Kidney tubule cell (primary cell): ENCODE results near the gene LIPH.
"Not testable (repeated sequence)": the region's sequence is repeated elsewhere in the genome, so short reads cannot be mapped to it uniquely, and the experiment has no call there.

ENCODE experiments used
- DNase-seq: peaks from one replicate; pipeline ENCODE4 v3.0.0-alpha.2; 2018; ENCODE audit warnings: low spot score

The LIPH gene

DNA sequence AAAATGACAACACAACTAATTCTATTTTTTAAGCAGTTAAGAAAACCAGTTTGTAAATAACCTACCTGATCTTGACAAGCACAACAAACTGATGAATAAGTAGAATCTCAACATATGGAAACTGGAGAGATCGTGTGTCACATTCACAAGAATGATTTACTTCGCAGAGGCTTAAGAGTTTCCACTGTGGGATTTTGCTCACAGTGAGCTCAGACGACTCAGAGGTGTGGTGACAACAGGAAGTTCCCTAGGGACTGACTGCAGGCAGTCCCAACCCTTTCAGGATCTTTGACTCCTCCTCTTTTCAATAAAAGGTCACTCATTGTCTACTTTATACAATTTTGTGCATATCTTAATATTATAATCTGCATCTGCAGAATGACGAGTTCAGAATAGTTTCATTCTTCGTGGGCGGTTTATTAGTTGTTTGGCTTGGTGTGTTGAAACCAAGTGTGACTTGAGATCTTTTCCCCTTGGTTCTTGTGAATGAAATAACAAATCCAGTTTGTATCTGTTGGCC is at the start of gene LIPH:
TSS of gene LIPH (minus strand) at position 231 of the 520 bp plus-strand sequence. CDS start at position 114, 117 bp downstream.
- DNase-seq = peak; percentile 82

DNA sequence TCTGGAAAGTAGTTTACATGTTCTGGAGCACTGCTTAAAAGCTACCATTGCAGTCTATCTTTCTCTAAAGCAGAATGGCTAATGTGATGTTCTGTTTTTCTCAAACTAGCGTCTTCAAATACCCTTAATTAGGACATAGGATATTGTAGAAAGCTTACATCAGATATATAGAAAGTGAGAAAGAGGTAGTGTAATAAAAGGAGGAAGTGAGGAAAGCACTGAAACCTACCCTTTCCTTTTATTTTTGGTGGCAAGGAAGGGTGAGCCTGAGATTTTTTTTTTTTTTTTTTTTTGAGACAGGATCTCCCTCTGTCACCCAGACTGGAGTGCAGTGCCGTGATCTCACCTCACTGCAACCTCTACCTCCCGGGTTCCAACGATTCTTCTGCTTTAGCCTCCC is 43.1 kb upstream of the LIPH start:
- DNase-seq = no peak

- no peak for DNase-seq
Measured at GRCh38 chr3:185594073-185594472, 41.7 kb upstream of the LIPH start.

GRCh38 chr3:185586686-185587039 is 34.3 kb upstream of the LIPH start:
- no peak for DNase-seq

DNA sequence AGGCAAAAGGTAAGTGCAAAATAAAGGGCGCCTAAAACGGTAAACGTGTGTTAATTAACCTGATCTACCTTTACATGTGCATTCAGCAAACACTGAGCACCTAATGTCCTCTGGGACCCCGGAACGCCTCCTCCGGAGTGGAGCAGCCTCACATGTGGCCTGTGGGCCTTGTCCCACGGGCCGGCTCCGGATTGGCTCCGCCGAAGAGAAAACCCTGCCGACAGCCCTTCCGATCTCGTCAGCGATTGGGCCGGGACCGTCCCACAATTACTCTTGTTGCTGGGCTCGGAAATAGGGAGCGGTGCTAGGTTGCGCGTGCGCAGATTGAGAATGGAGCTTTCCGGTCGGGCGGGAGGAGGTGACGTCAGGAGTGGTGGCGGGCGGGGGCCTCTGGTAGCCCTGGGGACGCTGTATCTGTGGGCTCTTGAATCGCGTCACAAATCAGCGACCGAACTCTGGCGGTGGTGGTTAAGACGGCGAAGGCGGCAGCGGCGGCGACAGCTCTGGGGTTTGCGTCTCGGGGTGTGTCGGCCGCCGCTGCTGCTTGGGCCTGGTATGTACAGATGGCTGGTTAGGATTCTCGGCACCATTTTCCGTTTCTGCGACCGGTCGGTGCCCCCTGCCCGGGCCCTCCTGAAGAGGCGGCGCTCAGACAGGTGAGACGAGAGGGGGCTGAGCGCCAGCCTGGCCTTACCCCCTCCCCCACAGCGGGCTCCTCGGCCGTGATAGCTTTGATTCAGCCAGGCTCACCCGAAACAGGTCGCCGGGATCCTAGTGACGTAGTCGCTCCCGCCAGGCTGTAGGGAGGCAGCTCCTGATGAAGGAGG is 33.7 kb upstream of the LIPH start, which contains the start of gene SENP2:
TSS of gene SENP2 (plus strand) at position 437 of the 827 bp plus-strand sequence. CDS start at position 556, 119 bp downstream.
- DNase-seq = peak; percentile 99

- DNase-seq = peak; percentile 10
Measured at GRCh38 chr3:185585518-185585858, 33.1 kb upstream of the LIPH start.

- peak; percentile 11 for DNase-seq
Measured at GRCh38 chr3:185584686-185585085, 32.3 kb upstream of the LIPH start.

DNA sequence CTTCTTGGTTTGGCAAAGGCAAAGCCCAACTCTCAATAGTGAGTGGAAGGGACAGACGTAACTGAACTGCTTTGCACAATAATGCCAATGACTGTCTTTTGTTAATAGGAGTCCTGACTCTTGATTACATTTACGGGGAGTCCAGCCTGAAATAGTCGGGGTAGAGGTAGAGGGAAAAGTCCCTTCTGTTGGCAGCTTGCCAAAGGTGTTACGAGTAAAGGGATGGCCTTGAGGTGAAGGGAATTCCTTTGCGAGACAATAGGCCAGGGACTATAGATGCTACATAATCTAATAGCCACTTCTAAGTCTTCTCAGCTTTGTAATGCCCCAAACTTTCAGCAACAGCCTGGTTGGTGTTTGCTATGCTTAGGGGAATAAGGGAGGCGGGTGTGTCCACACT is 31.5 kb upstream of the LIPH start:
- DNase-seq = no peak

- DNase-seq = no peak
Measured at GRCh38 chr3:185582871-185583270, 30.5 kb upstream of the LIPH start.

- DNase-seq = no peak
Measured at GRCh38 chr3:185582236-185582635, 29.8 kb upstream of the LIPH start.

DNA sequence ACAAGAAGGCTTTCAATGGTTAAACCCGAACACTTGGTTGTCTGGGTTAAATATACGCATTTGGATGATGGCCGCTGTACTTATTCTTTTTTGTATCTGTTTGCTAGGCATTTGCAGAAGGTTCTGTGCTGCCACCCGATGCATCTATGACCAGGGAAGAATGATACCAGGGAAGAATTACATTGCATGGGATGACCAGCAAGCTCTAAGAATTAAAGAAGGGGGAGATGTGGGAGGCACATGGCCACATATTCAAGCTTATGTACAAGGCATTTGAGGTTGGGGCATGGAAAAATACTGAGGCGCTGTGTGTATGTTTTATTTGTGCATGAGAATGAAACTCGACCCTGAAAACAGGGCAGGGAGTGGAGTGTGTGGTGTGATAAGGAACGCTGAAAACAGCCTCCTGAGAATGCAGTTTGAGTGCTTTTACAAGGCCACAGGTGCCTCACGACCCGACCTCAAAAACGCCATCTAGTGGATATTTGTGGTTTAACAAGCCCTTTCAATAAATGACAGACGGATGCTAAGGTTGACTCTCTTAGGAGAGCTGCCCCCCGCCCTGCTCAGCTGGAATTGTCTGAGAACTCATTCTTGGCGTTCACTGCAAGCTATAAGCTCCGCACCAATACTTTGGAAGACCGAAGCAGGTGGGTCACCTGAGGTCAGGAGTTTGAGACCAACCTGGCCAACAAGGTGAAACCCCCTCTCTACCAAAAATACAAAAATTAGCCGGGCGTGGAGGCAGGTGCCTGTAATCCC is 22.9 kb upstream of the LIPH start:
- peak; percentile 71 for DNase-seq

- DNase-seq = no peak
Measured at GRCh38 chr3:185572183-185572582, 19.8 kb upstream of the LIPH start.

DNA sequence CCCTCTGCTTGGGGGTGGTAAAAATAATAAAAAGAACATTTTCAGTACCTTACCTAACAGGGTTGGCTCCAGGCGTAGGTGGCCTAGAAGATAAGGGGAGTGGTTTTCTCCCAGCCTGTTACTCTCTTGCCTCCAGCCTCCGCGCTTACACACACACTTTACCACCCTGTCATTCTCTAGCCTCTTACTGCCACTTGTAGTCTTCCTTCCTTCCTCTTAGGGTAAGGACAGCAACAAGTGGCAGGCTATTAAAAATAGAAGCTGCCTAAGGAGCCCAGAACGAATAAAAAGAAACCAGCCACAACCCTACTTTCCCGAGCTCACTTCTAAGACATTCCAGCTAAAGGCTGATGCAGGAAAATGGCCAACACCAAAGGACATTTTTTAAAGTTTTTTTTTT is 9.6 kb upstream of the LIPH start:
- DNase-seq = no peak

GRCh38 chr3:185561374-185561943 is 9.1 kb upstream of the LIPH start:
- peak; percentile 29 for DNase-seq

DNA sequence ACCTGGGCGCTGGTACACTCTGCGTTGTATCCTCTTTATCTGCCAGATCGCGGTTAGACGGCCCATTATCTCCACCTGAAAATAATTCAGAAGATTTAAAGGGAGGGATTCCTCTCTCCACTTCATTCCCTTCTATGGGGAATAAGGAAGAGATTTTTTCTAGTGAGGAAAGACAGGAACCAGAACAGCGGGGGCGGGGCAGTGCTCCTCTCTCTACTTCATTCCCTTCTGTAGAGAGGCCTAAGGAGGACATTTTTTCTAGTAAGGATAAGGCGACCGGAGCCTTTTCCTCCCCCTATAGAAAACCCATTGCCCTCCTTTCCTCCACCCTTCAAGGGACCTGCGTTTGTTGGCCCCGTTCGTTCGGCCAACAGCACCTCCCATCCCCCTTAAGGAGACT is 8.3 kb upstream of the LIPH start:
- DNase-seq = no peak

- DNase-seq = no peak
Measured at GRCh38 chr3:185559706-185560090, 7.3 kb upstream of the LIPH start.

GRCh38 chr3:185558395-185558794 is 6.0 kb upstream of the LIPH start:
- peak; percentile 86 for DNase-seq

DNA sequence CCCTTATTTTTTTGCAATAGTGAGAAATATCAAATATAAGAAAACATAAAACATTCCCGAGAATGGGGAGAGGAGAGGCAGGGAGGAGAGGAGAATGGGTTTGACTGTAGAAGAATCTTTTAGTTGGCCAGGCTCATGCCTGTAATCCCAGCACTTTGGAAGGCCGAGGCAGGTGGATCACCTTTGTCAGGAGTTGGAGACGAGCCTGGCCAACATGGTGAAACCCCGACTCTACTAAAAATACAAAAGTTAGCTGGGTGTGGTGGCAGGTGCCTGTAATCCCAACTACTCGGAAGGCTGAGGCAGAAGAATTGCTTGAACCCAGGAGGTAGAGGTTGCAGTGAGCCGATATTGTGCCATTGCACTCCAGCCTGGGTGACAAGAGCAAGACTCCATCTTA is 4.3 kb upstream of the LIPH start:
- not testable (repeated sequence) for DNase-seq

GRCh38 chr3:185555860-185556347 is 3.5 kb upstream of the LIPH start:
- DNase-seq = no peak

GRCh38 chr3:185555101-185555501 is 2.7 kb upstream of the LIPH start:
- no peak for DNase-seq

DNA sequence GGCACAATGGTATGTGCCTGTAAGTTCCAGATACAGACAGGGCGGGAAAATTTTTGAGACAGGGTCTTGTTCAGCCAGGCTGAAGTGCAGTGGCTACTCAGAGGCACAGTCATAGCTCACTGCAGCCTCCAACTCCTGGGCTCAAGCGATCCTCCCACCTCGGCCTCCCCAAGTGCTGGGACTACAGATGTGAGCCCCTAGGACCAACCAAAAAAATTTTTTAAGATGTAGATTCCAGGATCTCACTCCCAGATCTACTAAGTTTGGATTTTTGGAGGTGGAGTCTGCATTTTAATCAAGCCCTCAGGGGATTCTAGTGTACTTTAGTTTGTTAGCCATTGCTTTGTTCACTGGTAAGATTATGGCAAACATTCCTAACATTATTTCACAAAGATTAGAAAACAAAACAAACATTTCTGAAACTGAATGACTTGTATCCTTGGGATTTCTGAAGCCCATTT is 2.7 kb downstream of the LIPH start:
- DNase-seq = peak; percentile 14

DNA sequence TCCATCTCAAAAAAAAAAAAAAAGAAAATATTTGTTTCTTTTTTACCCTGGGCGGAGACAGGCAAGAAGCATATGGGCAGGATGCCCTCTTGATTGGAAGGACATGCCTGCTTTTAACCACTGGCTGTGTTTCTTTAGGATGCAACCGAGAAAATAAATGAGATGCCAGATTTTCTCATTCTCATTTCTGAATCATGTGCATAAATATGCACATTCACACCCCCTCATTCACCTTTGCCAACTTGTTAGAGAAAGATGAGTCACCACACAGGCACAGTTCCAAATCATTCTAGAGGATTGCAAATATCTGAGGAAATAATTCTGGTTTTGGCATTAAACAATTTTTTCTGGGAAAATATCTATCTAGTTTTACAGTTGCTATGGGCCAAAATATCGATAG is 3.3 kb downstream of the LIPH start:
- peak; percentile 93 for DNase-seq

- no peak for DNase-seq
Measured at GRCh38 chr3:185540695-185541094, 11.7 kb downstream of the LIPH start.
